ENCODE results near the gene PPP1R3E.
"Not testable (repeated sequence)": the region's sequence is repeated elsewhere in the genome, so short reads cannot be mapped to it uniquely, and the experiment has no call there.

PPP1R3E gene

DNA sequence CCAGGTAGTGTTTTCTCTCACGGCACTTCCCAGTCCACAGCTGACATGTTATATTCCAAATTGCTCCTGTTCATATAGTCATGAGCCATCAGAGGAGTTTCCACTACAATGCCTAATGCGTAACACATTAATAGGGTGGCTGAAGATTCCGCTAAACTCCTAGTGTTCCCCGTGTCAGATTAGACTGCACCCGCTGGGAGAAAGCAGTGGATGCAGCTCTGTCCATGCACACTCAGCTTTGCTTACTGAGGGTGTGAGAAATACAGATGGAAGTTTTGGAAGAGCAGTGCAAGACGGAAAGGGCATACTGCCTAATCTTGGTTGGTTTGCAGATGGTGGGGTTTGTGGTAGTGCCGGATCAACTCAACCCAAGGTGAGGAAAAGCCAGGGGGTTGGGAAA is 5.6 kb downstream of the PPP1R3E start:
- no peak for DNase-seq

GRCh38 chr14:23296012-23296777 is 6.5 kb downstream of the PPP1R3E start:
- no peak for DNase-seq

DNA sequence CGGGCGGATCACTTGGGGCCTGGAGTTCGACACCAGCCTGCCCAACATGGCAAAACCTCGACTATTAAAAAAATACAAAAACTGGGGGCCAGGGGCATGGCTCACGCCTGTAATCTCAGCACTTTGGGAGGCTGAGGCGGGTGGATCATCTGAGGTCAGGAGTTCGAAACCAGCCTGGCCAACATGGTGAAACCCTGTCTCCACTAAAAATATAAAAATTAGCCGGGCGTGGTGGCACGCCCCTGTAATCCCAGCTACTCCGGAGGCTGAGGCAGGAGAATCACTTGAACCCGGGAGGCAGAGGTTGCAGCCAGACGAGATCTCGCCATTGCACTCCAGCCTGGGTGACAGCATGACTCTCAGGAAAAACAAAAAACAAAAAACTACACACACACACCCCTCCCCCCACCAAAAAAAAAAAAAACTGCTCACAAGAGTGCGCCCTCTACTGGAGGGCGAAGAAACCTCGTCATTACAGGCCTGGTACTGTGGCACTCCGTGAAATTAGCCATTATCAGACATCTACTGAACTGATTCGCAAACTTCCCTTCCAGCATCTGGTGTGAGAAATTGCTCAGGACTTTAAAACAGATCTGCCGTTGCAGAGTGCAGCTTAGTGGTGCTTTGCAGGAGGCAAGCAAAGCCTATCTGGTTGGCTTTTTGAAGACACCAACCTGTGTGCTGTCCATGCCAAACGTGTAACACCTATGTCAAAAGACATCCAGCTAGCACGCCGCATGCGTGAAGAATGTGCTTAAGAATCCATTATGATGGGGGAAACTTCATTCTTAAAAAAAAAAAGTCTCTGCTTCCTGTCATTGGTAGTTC is 7.7 kb downstream of the PPP1R3E start:
- peak; percentile 59 for DNase-seq

DNA sequence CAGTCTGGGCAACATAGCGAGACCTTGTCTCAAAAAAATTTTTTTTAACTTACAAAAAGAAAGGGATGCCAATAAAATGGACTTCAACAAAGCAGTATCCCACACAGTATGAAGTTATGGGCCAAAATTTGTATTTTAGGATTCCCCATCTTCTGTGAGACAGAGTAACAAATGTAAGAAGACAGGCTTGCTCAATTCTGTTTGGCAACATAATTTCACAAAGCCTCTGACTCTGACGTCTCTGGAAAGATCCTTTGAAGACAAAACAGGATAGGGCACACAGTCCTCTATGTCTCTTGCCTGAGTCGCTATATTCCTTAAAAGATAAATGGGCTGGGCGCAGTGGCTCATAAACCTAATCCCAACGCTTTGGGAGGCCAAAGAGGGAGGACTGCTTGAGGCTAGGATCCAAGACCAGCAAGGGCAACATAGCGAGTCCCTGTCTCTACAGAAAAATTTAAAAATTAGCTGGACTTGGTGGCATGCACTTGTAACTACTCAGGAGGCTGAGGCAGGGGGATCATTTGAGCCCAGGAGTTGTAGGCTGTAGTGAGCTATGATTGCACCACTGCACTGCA is 15.7 kb downstream of the PPP1R3E start:
- no peak for DNase-seq

GRCh38 chr14:23286020-23286901 is 16.4 kb downstream of the PPP1R3E start, which contains the start of gene HOMEZ:
Gene HOMEZ (minus strand): TSS chr14:23286132. CDS start chr14:23285952, 180 bp downstream.
- peak; percentile 99 for DNase-seq

DNA sequence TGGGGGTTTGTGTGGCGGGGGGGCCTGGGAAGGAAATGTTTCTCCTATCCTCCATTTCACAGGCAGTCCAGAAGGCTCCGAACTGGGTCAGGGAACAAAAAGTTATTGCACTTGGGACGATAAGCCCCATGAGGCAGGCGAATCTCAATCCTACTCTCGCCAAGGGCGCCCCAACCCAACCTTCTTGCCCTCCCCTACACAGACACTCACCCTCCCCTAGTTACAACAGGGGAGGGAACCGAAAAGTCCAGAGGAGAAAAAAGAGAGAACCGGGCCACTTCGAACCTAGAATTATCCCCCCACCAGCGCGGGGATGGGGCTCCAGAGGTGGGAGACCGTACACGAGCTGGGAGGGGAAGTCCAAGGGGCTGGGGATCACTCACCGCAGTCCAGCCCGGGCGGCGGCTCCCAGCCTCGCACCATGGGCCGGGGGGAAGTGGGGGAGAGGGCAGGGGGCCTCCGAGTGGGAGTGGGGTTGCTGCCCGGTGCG is 17.1 kb downstream of the PPP1R3E start:
- DNase-seq: no peak

GRCh38 chr14:23284654-23285529 is 17.8 kb downstream of the PPP1R3E start:
- no peak for DNase-seq

DNA sequence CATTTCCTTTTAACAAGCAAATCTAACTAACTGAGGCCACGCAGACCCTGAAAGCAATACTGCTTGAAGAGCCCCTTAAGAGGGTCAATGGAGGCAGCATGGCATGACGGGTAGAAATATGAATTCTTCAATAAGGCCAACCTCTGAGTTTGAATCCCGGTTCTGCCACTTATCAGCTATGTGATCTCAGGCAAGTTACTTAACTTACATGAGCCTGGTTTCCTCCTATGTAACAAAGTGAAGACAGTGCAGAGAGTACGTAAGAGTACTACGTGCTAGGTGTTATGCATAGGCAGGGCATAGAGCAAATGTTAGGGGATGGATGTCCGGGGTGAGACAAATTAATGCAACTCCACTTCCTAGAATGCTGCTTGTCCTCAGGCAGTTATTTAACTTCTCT is 21.4 kb downstream of the PPP1R3E start:
- no peak for DNase-seq

DNA sequence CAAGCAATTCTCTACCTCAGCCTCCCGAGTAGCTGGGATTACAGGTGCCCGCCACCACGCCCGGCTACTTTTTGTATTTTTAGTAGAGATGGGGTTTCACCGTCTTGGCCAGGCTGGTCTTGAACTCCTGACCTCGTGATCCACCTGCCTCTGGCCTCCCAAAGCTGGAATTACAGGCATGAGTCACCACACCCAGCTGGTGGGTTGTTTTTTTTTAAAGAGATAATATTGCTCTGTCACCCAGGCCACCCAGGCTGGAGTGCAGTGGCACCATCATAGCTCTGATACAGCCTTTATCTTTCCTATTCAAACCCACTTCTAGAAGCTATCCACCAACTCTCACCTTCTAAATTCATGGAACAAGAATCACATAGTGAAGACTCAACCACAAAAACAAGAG is 24.7 kb downstream of the PPP1R3E start:
- DNase-seq: not testable (repeated sequence)

DNA sequence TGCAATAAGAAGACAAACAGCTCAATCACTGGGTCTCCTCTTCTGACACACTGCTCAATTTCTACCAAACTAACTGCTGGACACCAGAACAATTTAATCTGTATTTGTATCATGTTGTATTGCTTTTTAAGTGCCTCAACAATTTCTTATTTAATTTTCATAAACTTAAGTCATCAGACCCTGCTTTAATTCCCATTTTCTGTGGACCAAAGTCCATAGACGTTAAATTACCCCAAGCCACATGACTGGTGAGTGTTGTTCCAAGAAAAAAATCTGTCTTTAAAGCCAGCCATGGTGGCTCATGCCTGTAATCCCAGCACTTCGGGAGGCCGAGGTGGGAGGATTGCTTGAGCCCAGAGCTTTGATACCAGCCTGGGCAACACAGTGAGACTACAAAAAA is 25.5 kb downstream of the PPP1R3E start:
- no peak for DNase-seq

DNA sequence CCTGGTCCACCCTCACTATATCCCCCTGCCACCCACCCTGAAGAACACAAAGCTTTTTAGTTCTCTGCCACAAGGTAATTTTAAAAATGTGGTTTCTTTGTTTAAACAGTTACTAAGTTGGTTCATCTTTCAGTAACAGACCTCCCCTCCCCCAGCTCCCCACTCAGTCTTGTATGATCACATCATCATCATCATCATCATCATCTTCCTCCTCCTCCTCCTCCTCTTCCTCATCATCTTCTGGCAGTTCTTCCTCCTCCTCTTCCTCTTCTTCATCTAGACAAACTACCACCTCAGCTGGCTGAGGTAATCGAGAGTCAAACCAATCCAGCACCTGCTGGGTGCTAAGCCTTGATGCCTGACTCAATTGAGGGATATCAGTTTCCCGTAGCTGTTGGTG is 27.2 kb downstream of the PPP1R3E start:
- DNase-seq: no peak

GRCh38 chr14:23269193-23269592 is 33.5 kb downstream of the PPP1R3E start:
- no peak for DNase-seq

GRCh38 chr14:23260849-23261248 is 41.8 kb downstream of the PPP1R3E start:
- not testable (repeated sequence) for DNase-seq

DNA sequence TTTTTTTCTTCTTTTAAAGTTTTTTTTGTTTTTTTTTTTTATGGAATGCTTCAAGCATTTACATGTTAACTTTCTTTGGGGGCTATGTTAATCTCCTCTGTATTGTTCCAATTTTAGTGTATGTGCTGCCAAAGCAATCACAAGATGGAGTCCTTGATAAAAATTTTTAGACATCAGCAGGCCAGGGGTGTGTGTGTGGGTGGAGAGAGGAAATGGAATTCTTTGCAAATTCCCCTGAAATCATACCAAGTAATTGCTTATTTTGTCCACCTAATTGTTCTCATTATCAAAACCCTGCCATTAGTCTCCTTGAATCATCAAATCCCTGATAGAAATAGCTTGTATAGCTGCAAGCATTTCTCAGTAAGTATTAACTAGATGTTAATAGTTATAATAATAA is 43.2 kb downstream of the PPP1R3E start:
- DNase-seq: no peak

DNA sequence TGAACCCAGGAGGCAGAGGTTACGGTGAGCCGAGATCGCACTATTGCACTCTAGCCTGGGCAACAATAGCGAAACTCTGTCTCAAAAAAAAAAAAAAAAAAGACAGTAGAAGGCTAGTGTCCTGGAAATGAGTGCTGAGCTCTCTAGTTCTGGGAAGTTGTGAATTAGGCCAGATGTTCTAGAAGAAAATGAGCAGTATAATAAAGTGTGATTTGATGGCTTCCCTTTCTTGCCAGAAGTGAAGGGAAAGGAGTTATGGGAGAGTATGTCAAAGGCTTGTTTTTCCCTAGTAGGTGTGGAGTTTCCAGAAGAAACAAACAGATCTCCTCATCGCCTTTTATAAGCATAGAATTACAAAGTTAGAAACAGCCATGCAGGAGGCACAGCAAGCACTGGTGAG is 44.4 kb downstream of the PPP1R3E start:
- no peak for DNase-seq

DNA sequence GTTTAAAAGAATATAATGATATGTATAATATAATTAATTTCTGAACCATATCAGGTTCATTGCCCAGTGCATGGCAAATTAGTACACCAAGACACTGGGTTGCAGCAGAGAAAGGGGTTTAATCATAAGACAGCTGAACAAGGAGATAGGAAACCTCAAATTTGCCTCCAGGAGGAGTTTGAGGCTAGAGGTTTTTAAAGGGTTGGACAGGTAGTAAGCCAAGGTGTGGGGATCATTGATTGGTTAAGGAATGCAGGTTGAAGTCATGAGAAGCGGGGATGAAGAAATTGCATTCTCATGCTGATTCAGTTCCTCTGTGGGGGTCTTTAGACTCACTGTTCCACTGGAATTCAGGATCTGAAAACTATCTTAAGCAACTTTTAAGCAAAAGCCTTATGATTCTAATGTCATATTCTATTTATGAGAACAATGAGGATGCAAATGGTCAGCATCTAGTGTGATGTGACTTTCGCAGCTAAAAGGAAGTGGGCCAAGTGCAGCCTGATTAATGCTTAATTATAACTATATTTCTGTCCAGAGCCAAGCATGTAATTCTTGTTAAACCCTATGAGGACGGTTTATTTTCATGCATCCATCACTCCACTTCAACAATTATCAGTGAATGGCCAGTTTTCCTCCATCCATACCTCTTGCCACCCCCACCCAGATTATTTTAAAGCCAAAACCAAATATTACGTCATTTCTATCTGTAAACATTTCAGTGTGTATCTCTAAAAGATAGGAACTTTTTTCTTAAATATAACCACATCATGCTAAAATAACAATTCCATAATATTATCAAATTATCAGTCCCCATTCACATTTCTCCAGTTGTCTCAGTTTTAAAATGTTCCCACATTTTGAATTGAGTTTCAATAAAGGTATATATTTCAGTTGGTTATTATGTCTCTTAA is 50.0 kb downstream of the PPP1R3E start:
- DNase-seq: no peak

- no peak for DNase-seq
Observed at GRCh38 chr14:23252006-23252405, 50.7 kb downstream of the PPP1R3E start.

DNA sequence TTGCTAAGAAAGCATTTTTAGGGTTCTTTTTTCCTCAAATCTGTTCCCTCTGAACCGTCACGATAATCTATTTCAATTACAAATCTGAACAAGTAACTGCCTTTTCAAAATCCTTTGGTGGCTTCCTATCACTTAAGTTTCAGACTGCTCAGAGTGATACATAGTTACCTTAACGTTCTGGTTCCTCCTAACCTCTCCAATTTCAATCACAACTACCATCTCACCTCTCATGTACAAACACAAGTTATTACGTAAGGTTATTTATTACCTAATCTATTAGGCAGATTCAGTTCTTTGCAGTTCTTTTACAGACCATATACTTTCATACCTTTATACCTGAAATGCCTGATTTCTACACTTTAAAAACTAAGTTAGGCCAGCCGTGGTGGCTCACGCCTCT is 52.8 kb downstream of the PPP1R3E start:
- no peak for DNase-seq

GRCh38 chr14:23248601-23249000 is 54.1 kb downstream of the PPP1R3E start:
- DNase-seq: no peak

All from stimulated activated CD4-positive, alpha-beta T cell treated with anti-CD3 and anti-CD28 coated beads, Interleukin-4, amount 100 ng/mL, for 24 hours (primary cell).